Stimulated activated naive B cell treated with anti-CD40 and anti-IgM and Interleukin-4, amounts not matched to agents 10 μg/mL and 1 μg/mL and 100 μg/mL, for 72 hours (primary cell): Measurements from ENCODE around the gene ASPSCR1.

ENCODE experiments used
- ATAC-seq, 2 donors: fragments of 150-1000 bp; cut with Tn5 transposase; replicated peaks; 2 replicates each; pipeline ENCODE4 v1.10.0; 2021; ENCODE audit warnings: moderate library complexity in 1 of 2
- DNase-seq: peaks from one replicate; pipeline ENCODE4 v3.0.0; 2021
- H3K27ac Mint-ChIP-seq: one replicate; pipeline ENCODE4 v1.8.0; 2022; ENCODE audit warnings: mild to moderate bottlenecking, mixed read lengths
- H3K27me3 Mint-ChIP-seq, 2 donors: one replicate each; pipeline ENCODE4 v1.8.0; 2022; ENCODE audit warnings: mixed read lengths in 2 of 2
- H3K36me3 Mint-ChIP-seq, 2 donors: one replicate each; pipeline ENCODE4 v1.8.0; 2022; ENCODE audit warnings: mixed read lengths in 2 of 2, mild to moderate bottlenecking in 1 of 2
- H3K4me1 Mint-ChIP-seq, 2 donors: one replicate each; pipeline ENCODE4 v1.8.0; 2022; ENCODE audit warnings: mixed read lengths in 2 of 2, mild to moderate bottlenecking in 1 of 2
- H3K4me3 Mint-ChIP-seq, 2 donors: one replicate each; pipeline ENCODE4 v1.8.0; 2022; ENCODE audit warnings: mild to moderate bottlenecking in 2 of 2, mixed read lengths in 2 of 2, moderate library complexity in 1 of 2
- H3K9me3 Mint-ChIP-seq, 2 donors: one replicate each; pipeline ENCODE4 v1.8.0; 2022; ENCODE audit warnings: mixed read lengths in 2 of 2, mild to moderate bottlenecking in 1 of 2

Gene ASPSCR1

GRCh38 chr17:82060001-82060380 is 82.6 kb downstream of the ASPSCR1 start:
- Mint-ChIP-seq H3K4me1 (peaks cover 7 to 26% of the 10 kb centered on the region in 2 donors), H3K9me3 (no peaks in the 10 kb centered on the region), H3K27me3 (no peaks in the 10 kb centered on the region), H3K27ac (peak overlapping the region; percentile 37), H3K4me3 (no peak overlapping the region), H3K36me3 (peaks cover 18 to 31% of the 10 kb centered on the region in 2 donors)
- no peak for ATAC-seq
- no peak for DNase-seq

GRCh38 chr17:82060614-82061013 is 83.2 kb downstream of the ASPSCR1 start:
- no peaks in the 10 kb centered on the region for H3K27me3 Mint-ChIP-seq
- H3K36me3 Mint-ChIP-seq: peaks cover 16 to 28% of the 10 kb centered on the region in 2 donors
- no peak for ATAC-seq
- no peak overlapping the region for H3K4me3 Mint-ChIP-seq
- peak overlapping the region; percentile 42 for H3K27ac Mint-ChIP-seq
- H3K9me3 Mint-ChIP-seq: no peaks in the 10 kb centered on the region
- no peak for DNase-seq
- peaks cover 5 to 26% of the 10 kb centered on the region in 2 donors for H3K4me1 Mint-ChIP-seq

DNA sequence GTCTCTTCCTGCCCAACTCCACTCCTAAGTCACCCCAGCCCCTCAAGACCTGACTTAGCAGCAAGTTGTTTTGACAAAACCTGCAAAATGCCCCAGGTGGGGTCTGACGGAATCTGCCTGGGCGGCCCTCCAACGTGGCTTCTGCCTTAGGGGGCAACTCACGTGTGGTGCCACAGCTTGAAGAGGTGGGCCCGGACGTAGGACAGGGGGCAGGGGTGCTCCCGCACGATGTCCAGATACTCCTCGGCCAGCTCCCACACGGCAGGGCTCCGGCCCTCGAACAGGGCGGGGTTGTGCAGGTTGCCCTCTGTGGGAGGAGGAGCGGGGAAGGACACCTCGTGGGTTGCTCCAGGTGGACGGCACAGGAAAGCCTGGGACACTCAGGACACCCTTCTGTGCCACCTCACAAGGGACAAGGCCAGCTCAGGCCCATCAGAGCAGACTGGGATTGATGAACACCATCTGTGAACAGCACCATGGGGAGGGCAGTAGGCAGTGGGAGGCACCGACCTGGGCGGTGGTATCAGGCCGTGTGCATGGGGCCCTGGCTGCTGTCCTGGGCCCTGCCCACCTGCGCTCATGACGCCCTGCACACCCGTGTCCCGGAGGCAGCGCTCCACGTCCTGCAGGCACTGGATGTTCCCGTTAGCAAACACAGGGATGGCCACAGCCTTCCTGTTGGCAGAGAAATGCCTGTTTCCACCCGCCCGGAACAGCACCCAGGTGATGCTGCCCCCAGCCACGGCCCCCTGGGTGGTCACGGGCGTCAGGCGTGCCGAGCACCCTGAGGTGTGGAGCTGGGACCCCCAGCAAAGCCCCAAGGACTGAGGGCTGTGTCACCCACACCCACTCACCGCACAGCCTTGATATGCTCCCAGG is 83.9 kb downstream of the ASPSCR1 start:
- Mint-ChIP-seq H3K9me3 (no peaks in the 10 kb centered on the region), H3K4me3 (no peak overlapping the region), H3K4me1 (peaks cover 5 to 30% of the 10 kb centered on the region in 2 donors), H3K36me3 (peaks cover 12 to 24% of the 10 kb centered on the region in 2 donors), H3K27ac (peak overlapping the region; percentile 51), H3K27me3 (no peaks in the 10 kb centered on the region)
- DNase-seq (no peak), ATAC-seq (no peak)

GRCh38 chr17:82062076-82062983 is 84.9 kb downstream of the ASPSCR1 start:
- ATAC-seq: no peak
- Mint-ChIP-seq H3K27me3 (no peaks in the 10 kb centered on the region), H3K4me1 (peaks cover 5 to 34% of the 10 kb centered on the region in 2 donors), H3K4me3 (no peak overlapping the region), H3K36me3 (peaks cover 12 to 24% of the 10 kb centered on the region in 2 donors), H3K9me3 (no peaks in the 10 kb centered on the region), H3K27ac (peak overlapping the region; percentile 77)
- DNase-seq: no peak

GRCh38 chr17:82062984-82063368 is 85.5 kb downstream of the ASPSCR1 start:
- Mint-ChIP-seq H3K27me3 (no peaks in the 10 kb centered on the region), H3K36me3 (peaks cover 8 to 20% of the 10 kb centered on the region in 2 donors), H3K4me3 (no peak overlapping the region), H3K9me3 (no peaks in the 10 kb centered on the region), H3K4me1 (peaks cover 5 to 34% of the 10 kb centered on the region in 2 donors), H3K27ac (no peak overlapping the region)
- DNase-seq: no peak
- ATAC-seq: no peak

- H3K27me3 Mint-ChIP-seq: no peaks in the 10 kb centered on the region
- H3K4me3 Mint-ChIP-seq: peak overlapping the region; percentile 77 to 79
- H3K27ac Mint-ChIP-seq: peak overlapping the region; percentile 25
- DNase-seq (no peak), ATAC-seq (no peak)
- H3K4me1 Mint-ChIP-seq: peaks cover 5 to 34% of the 10 kb centered on the region in 2 donors
- H3K36me3 Mint-ChIP-seq: peaks cover 5 to 15% of the 10 kb centered on the region in 2 donors
- H3K9me3 Mint-ChIP-seq: no peaks in the 10 kb centered on the region
These were observed 86.3 kb downstream of the ASPSCR1 start for GRCh38 chr17:82063424-82064415.

DNA sequence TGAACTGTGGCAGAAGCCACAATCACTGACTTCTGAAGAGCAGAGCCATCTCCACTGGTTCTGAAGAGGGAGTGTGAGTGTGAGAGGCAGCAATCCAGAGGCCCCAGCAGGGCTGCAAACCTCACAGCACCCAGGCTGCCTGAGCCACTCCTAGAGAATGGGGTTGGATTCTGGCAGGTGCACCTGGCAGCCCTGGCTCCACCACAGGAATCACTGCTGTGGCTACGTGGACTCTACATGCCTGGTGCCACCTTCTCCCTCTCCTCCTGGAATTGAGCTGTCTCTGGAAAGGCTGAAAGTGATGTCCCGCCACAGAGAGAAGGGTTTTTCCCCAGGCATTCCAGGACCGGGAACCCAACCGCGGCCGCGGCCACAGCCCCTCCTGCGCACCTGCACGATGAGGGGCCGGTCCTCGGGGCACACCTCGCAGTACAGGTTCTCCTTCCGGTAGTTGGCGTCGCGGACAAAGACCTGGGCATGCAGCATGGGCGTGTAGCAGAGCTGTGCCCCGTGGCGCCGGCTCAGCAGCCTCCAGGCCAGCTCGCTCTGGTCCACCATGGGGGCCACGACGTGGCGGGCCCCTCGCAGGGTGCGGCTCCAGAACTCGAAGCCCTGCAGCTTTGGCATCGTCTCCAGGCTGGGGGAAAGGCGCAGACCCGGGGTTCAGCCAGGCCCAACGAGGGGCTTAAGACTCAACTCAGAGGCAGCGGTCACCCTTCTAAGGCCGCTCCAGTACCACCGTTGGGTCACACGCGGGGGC is 87.2 kb downstream of the ASPSCR1 start:
- no peak for ATAC-seq
- Mint-ChIP-seq H3K4me3 (peak overlapping the region; percentile 77 to 79), H3K9me3 (no peaks in the 10 kb centered on the region), H3K36me3 (peaks cover 4 to 13% of the 10 kb centered on the region in 2 donors), H3K27me3 (no peaks in the 10 kb centered on the region), H3K27ac (peak overlapping the region; percentile 93), H3K4me1 (peaks cover 5 to 34% of the 10 kb centered on the region in 2 donors)
- DNase-seq: no peak

GRCh38 chr17:82065193-82065637 is 87.8 kb downstream of the ASPSCR1 start:
- H3K27ac Mint-ChIP-seq: peak overlapping the region; percentile 93
- ATAC-seq (peak; percentile 67 to 74), DNase-seq (peak; percentile 35)

DNA sequence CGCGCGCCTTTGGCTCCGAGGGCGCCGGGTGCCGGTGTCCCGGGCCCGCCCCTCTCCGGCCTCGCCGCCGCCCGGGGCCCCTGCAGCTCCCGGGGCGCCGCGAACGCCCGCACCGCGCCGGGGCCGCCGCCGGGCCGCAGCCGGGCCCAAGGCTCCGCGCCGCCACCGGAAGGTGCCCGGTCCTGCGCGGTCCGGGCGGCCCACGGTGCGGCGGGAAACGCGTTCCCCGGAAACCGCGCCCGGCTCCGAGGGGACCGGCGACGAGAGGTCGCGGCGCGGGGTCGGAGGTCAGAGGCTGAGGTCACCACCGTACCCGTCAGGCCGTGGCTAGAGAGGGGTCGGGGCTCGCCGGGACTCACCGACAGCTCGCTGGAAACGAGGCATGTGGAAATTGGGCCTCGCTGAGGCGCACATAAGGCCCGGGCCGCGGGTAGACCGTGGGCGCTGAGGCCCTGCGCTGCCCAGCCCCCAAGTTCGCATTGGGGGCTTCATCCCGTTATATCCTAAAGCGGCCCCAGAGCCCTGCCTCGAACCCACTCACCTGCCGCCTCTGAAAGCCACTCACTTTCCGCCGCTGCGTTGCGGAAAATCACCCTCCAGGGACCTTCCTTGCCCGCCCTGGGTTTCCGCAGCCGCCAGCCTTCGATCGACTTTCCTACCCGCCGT is 88.3 kb downstream of the ASPSCR1 start, which contains the start of gene DUS1L:
Gene DUS1L (minus strand): TSS at position 167 of the 666 bp plus-strand sequence. CDS start 745 bp downstream, outside the sequence.
- H3K27ac Mint-ChIP-seq: peak within 1 kb of the TSS; percentile 93

More at GRCh38 chr17:82065193-82065637, 87.8 kb downstream of the ASPSCR1 start:
- H3K27me3 Mint-ChIP-seq: no peaks in the 10 kb centered on the region
- peaks cover 5 to 28% of the 10 kb centered on the region in 2 donors for H3K4me1 Mint-ChIP-seq
- peak overlapping the region; percentile 77 to 79 for H3K4me3 Mint-ChIP-seq
- H3K9me3 Mint-ChIP-seq: no peaks in the 10 kb centered on the region
- peaks cover 4 to 9% of the 10 kb centered on the region in 2 donors for H3K36me3 Mint-ChIP-seq

More for the DNA sequence above, 88.3 kb downstream of the ASPSCR1 start, which contains the start of gene DUS1L:
- Mint-ChIP-seq H3K27me3 (no peaks in the 10 kb centered on the region), H3K4me3 (peak within 1 kb of the TSS; percentile 83 to 87), H3K9me3 (no peaks in the 10 kb centered on the region), H3K36me3 (peaks cover 2 to 7% of the 10 kb centered on the region in 2 donors), H3K4me1 (peaks cover 5 to 25% of the 10 kb centered on the region in 2 donors)
- peak; percentile 68 for DNase-seq
- ATAC-seq: peak; percentile 85 to 91
